Stimulated activated CD4-positive, alpha-beta T cell treated with anti-CD3 and anti-CD28 coated beads, Interleukin-1b, Interleukin-23, amount 100 ng/mL, for 48 hours (primary cell): ENCODE measurements around the gene FXYD6.
"Not testable (repeated sequence)": the region's sequence is repeated elsewhere in the genome, so short reads cannot be mapped to it uniquely, and the experiment has no call there.

Experiments used
- DNase-seq: peaks from one replicate; pipeline ENCODE4 v3.0.0-alpha.2; 2020

FXYD6 gene

GRCh38 chr11:117868815-117869561 lies 7.5 kb downstream of the FXYD6 start:
- DNase-seq: no peak

GRCh38 chr11:117868088-117868487 lies 8.4 kb downstream of the FXYD6 start:
- no peak for DNase-seq

- DNase-seq: no peak
Measured at GRCh38 chr11:117866526-117866925, 9.9 kb downstream of the FXYD6 start.

GRCh38 chr11:117865546-117865945 lies 10.9 kb downstream of the FXYD6 start:
- not testable (repeated sequence) for DNase-seq

GRCh38 chr11:117863383-117863782 lies 13.1 kb downstream of the FXYD6 start:
- no peak for DNase-seq

- DNase-seq: no peak
Measured at GRCh38 chr11:117862753-117863152, 13.7 kb downstream of the FXYD6 start.

GRCh38 chr11:117862019-117862725 lies 14.3 kb downstream of the FXYD6 start:
- DNase-seq: no peak

GRCh38 chr11:117861151-117862018 lies 15.1 kb downstream of the FXYD6 start:
- DNase-seq: no peak

- no peak for DNase-seq
Measured at GRCh38 chr11:117860139-117860538, 16.3 kb downstream of the FXYD6 start.

- DNase-seq: no peak
Measured at GRCh38 chr11:117859488-117860112, 16.9 kb downstream of the FXYD6 start.

- no peak for DNase-seq
Measured at GRCh38 chr11:117859061-117859460, 17.4 kb downstream of the FXYD6 start.

- no peak for DNase-seq
Measured at GRCh38 chr11:117857734-117858414, 18.6 kb downstream of the FXYD6 start.

GRCh38 chr11:117855912-117856651 lies 20.4 kb downstream of the FXYD6 start:
- DNase-seq: no peak

GRCh38 chr11:117855186-117855845 lies 21.1 kb downstream of the FXYD6 start:
- no peak for DNase-seq

- DNase-seq: no peak
Measured at GRCh38 chr11:117852309-117852708, 24.1 kb downstream of the FXYD6 start.

- no peak for DNase-seq
Measured at GRCh38 chr11:117851852-117852251, 24.6 kb downstream of the FXYD6 start.

- no peak for DNase-seq
Measured at GRCh38 chr11:117851106-117851505, 25.4 kb downstream of the FXYD6 start.

- DNase-seq: no peak
Measured at GRCh38 chr11:117849781-117850414, 26.6 kb downstream of the FXYD6 start.

GRCh38 chr11:117843666-117844484 lies 32.6 kb downstream of the FXYD6 start:
- DNase-seq: peak; percentile 78
